Testis (tissue), 2 donors: ENCODE data around the gene ATP5PD.
"Not testable (repeated sequence)": the region's sequence is repeated elsewhere in the genome, so short reads cannot be mapped to it uniquely, and the experiment has no call there.

ENCODE experiments used
- POLR2A ChIP-seq: fragments of 450-650 bp; IDR thresholded peaks from one replicate; pipeline ENCODE4 v1.6.1; 2017; ENCODE audit warnings: antibody characterized with exemption, mild to moderate bottlenecking, moderate library complexity
- TF ChIP-seq, protein P1 (sequence below), 3 experiments: fragments of 450-650 bp in 2 of 3; fragments of 200-600 bp in 1 of 3; sonication (generic) in 1 of 3; IDR thresholded peaks; one replicate each; pipeline ENCODE4 v1.5.1; 2016 to 2019; ENCODE audit warnings: antibody characterized with exemption in 3 of 3, mild to moderate bottlenecking in 2 of 3, moderate library complexity in 1 of 3

DNA sequence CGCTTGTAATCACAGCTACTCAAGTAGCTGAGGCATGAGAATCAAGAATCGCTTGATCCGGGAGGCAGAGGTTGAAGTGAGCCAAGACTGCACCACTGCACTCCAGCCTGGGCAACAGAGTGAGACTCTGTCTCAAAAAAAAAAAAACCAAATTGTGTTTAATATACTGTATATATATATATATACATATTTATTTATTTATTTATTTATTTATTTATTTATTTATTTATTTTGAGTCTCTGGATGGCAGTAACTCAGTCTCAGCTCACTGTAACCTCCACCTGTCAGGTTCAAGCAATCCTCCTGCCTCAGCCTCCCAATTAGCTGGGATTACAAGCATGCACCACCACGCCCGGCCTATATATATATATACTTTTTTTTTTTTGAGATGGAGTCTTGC is 26.1 kb upstream of the ATP5PD start:
- TF ChIP-seq, protein P1, sequence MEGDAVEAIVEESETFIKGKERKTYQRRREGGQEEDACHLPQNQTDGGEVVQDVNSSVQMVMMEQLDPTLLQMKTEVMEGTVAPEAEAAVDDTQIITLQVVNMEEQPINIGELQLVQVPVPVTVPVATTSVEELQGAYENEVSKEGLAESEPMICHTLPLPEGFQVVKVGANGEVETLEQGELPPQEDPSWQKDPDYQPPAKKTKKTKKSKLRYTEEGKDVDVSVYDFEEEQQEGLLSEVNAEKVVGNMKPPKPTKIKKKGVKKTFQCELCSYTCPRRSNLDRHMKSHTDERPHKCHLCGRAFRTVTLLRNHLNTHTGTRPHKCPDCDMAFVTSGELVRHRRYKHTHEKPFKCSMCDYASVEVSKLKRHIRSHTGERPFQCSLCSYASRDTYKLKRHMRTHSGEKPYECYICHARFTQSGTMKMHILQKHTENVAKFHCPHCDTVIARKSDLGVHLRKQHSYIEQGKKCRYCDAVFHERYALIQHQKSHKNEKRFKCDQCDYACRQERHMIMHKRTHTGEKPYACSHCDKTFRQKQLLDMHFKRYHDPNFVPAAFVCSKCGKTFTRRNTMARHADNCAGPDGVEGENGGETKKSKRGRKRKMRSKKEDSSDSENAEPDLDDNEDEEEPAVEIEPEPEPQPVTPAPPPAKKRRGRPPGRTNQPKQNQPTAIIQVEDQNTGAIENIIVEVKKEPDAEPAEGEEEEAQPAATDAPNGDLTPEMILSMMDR (IDR thresholded peaks at IDR 0.05), result not testable (repeated sequence)
- TF ChIP-seq POLR2A, result not testable (repeated sequence)
